ENCODE data around the gene ZNF598.

The ZNF598 gene

DNA sequence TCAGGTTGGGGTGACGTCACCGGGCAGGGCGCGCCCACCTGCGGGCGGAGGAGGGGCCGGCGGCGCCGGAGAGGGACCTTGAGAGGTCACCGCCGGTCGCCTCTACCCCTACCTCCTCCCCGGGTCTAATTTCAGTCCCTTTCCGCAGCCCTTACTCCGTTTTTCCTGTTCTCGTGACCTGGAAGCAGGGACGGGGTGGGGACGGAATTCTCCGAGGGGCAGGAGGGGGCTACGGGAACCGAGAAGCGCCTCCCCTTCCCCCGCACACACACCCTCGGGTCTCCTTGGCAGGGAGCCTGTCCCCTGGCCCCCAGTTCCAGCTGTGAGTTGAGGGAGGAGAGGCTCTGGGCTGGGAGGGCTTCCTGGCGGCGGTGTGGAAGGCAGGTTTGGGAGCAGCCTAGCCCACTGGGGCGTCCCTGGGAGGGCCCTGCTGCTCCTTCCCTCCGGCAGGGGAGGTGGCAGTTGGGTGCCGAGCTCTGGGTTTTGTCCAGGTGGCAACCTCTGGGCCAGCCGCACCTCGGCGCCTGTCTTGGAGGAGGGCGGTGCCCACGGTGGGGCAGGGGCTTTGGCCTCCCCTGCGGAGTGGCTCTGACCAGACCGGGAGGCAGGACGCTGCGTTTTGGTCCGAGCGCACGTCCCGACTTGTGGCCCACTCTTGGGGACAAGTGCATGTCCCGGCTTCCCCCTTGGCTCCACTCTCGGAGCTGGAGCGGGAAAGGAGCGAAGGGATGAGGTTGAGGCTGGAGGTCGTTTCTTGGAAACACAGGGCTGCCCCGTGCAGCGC, 19.1 kb downstream of the ZNF598 start:
- DNase-seq (ENCODE audit: low read depth) = no peak

DNA sequence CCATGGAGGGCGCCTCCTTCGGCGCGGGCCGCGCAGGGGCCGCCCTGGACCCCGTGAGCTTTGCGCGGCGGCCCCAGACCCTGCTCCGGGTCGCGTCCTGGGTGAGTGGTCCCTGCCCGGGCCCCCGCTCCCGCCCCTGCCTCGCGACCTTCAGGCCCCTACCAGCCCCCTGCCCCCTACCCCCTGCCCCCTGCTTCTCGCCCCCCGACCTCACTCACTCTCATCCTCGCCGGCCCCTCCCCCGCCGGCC, 19.6 kb downstream of the ZNF598 start:
- no peak for DNase-seq (ENCODE audit: low read depth)

DNA sequence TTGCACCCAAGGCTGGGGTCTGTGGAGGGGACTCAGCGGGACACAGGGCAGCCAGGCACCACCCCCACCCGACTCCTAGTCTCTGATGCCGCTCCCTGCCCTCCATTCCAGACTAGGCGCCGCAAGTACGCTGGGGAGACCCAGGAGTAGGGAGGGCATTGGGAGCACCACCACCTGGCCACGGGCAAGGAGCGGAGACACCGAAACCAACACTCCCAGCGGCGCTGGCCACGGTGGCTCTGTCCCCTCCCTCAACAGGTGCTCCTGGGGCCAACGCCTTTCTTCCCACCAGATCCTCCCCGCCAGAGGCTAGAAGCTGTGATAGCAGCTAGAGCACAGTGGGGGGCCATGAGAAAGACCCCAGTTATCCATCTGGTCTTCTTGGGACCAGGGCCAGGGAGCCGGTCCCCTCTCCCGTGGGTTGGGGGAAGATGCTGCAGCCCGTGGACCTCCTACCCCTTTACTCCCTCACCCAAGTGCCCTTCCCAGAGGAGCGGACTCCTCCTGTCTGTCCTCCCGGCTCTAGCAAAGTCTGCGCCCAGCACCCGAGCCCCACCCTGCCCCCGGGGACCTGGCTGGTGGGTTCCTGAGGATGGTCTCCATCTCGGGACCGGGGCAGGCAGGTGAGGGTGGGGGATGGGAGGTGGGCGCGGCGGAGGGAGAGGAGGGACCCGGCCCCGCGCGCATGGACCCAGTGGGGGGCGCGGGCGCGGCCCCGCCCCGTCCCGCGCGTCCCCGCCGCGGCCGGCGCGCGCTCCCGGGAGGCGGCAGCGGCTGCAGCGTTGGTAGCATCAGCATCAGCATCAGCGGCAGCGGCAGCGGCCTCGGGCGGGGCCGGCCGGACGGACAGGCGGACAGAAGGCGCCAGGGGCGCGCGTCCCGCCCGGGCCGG, 20.2 kb downstream of the ZNF598 start, which contains the start of gene SYNGR3:
TSS of gene SYNGR3 (plus strand) at position 762 of the 892 bp plus-strand sequence. CDS start 133 bp downstream, outside the sequence.
- no peak for DNase-seq (ENCODE audit: low read depth)

DNA sequence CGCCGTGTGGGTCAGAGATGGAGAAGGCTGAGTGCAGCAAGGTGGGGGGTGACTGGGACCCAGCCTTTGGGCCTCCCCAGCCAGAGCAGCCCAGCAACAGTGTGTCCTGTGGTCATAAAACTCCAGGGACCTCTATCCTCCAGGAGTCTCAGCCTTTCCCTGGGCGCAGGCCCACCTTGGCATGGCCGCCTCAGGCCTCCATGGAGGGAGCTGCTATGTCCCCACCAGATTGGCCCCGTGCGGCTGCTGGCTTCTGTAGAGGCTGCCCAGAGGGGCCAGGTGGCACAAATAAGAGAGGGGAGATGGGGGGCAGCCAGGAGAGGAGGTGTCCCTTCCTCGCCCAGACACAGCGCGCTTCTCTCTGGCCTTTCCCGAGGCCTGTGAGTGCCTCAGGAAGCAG, 22.4 kb downstream of the ZNF598 start:
- no peak for DNase-seq (ENCODE audit: low read depth)

DNA sequence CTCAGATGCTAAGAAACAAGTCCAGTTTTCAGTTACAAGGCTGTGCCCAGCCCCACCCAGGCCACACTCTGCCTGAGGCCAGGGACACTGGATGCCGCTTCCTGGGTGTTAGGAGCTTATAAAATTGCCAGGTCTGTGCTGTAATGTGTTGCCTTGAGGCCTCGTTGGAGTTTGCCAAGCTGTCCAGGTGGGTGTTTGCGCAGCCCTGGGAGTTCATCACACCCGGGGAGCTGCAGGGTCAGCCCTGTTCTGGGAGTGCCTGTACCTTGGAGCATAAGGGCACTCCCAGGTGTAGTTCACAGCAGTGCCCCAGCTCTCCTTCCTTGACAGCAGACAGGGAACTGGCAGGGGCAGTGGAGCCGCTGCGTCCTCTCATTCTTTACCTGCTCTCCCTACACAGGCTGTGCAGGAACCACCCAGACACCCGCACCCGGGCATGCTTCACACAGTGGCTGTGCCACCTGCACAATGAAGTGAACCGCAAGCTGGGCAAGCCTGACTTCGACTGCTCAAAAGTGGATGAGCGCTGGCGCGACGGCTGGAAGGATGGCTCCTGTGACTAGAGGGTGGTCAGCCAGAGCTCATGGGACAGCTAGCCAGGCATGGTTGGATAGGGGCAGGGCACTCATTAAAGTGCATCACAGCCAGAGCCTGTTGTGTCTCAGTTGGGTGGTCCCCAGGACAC, 24.0 kb downstream of the ZNF598 start:
- no peak for DNase-seq (ENCODE audit: low read depth)

DNA sequence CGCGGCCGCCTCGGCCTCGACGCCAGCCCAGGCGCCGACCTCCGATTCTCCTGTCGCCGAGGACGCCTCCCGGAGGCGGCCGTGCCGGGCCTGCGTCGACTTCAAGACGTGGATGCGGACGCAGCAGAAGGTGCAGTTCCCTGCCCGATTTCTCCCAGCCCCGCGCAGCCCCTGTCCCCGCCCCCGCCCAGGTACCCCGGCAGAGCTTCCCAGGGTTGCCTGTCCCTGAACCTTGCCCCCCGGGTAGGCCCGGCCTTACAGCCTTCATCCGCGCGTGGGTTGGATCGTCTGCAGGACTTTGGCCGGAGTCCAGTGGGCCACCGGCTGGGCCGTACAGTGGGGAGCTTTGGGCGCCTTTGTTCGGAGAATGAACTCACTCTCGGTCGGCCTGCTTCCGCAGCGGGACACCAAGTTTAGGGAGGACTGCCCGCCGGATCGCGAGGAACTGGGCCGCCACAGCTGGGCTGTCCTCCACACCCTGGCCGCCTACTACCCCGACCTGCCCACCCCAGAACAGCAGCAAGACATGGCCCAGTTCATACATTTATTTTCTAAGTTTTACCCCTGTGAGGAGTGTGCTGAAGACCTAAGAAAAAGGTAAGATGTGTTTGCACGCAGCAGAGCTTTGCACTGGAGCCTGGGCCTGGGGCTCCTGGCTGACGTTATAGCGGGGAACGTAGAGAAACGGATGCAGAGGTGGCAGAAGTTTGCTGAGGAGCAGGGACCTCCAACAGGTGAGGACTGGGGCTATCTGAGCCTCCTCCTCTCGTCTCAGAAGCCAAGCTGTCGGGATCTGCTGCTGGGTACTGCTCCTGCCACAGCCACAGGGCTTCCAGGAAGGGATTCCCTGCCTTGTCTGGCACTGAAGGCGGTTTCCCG, 25.0 kb downstream of the ZNF598 start:
- DNase-seq (ENCODE audit: low read depth) = no peak

DNA sequence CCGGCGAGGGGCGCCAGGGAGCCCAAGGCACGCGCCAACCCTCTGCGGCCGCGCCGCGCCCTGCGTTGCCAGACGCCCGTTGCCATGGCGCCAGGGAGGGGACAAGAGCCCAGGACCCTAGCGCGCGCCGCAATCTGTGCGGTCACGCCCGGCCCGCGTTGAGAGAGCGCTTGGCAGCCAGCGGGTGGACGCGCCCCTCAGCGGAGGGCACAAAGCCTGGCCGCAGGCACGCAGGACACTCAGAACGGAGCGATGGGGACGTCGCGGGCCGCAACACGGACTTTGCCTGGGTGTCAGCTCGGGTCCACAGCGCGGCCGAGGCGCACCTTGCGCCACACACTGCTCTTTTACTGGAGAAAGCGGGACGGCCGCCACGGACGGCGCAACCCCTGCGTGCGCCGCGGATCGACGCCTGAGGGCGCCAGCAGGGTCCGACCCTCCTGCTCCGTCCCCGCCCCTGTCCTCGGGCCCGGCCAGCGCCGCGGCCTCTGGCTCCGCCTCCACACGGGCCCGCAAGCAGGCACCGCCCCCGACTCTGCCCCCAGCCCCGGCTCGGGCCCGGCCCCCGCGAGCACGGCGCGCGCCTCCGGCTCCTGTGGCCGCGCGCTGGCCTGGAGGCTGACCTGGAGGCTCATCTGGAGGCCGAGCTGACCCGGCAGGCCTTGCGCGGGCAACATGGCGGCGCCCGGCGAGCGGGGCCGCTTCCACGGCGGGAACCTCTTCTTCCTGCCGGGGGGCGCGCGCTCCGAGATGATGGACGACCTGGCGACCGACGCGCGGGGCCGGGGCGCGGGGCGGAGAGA, 25.9 kb downstream of the ZNF598 start, which contains the start of gene GFER:
TSS of gene GFER (plus strand) at position 650 of the 803 bp plus-strand sequence. CDS start at position 676, 26 bp downstream.
- no peak for DNase-seq (ENCODE audit: low read depth)

DNA sequence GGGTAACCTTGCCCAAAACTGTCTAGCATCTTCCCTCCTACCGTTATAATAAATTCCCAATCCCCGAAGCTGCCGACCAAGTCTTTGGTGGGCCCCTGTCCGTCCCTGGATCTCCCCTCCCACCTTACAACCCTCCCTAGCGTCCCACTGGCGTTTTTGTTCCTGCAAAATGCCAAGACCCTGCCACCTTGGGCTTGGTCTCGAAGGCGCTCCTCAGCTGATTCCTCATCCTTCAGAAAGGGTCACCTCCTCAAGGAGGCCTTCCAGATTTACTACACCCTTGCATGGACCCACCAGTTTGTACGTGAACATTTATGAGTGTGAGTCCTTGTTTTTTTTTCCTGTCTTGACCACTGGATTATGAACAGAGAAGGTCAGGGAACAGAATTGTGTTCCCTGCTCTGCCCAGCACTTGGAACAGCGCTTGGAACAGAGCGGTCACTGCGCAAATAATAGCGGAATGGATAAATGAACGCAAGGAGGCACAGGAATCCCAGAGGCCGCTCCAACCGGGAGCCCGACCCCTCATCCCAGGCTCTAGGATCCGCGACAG, 26.6 kb downstream of the ZNF598 start:
- no peak for DNase-seq (ENCODE audit: low read depth)

DNA sequence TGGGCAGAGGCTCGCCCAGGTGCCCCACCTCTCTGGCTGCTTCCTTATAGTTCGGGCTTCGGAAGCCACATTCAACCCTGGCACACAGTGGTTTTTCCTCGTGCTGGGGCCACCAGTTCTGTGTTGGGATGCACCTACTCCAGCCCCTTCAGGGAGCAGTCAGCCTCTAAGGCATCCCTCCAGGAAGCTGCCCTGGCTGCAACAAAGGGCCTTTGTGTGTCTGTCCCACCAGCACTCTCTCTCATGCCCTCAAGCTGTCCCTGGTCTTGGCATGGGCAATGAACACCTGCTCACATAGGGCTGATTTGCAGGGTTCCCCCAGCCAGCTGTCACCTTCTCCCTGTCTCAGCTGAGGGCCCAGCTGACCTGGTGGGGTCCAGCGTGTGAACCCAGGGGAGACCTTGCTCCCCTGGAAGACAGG, 27.6 kb downstream of the ZNF598 start:
- DNase-seq (ENCODE audit: low read depth) = no peak

DNA sequence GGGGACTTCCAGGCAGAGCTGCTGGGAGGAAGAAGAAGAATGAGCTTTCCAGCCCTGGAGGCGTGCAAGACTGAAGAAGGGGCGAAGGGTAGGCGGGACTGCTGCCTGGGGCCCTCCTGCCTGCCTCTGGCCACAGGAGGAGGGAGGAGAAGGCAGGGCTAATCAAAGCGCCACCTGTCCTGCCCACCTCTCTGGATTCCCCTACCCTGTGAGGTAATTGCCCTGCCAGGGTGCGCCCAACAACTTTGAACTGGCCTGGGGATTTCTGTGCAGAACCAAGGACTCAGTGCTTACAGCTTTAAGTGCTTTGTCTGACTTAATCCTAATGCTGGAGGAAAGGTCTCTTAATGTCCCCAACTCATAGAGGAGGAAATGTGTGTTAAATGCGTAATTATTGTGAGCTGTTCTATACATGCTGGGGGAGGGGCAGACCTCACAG, 28.2 kb downstream of the ZNF598 start, which contains the start of gene NOXO1:
TSS of gene NOXO1 (minus strand) at position 72 of the 439 bp plus-strand sequence. CDS start 290 bp downstream, outside the sequence.
- no peak for DNase-seq (ENCODE audit: low read depth)

DNA sequence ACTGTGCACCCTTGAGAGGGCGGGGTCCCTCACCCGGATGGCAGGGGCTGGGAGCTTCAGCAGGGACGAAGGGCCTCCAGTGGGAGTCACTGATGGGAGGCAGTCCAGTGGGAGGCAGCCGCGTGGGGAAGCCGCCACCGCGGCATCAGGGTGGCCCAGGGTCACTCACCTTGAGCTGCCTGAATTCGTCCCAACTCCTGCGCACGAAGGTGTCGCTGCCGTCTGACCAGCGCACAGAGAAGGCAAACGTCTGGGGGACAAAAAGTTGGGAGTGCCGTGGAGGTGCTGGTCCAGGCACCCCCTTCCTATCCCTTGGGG, 28.9 kb downstream of the ZNF598 start:
- DNase-seq (ENCODE audit: low read depth) = no peak

DNA sequence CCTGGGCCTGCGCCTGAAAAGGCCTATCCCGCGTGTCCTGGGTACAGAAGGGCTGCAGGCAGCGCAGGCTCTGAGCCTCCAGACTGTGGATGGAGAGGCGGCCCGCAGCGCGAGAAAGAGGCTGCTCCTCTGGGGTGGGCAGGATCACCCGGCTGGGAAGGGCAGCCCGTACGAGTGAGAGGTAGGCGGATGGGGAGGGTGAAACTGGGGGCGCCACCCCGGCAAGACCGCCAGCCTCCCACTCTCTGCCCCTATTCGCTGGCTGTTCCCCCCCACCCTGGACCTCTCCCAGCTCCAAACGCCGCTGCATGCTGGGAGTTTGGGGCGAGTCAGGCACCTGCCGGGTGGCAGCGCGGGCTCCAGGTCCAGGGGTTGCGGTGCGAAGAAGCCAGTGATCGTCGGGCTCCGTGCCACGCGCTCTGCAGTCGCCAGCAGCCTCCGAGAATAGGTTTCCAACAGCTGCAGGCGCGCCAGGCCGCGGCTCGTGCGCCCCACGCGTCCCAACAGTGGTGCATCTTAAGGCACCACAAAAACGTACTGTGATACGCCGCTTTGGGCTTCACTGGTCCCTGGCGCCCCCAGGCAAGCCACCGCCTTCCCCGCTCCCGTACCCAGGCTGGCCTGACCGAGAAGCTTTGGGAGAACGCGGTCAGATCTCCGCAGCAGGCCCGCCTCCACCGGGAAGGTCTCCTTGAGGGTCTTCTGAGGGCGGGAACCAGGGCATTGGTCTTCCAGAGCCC, 29.4 kb downstream of the ZNF598 start:
- no peak for DNase-seq (ENCODE audit: low read depth)

DNA sequence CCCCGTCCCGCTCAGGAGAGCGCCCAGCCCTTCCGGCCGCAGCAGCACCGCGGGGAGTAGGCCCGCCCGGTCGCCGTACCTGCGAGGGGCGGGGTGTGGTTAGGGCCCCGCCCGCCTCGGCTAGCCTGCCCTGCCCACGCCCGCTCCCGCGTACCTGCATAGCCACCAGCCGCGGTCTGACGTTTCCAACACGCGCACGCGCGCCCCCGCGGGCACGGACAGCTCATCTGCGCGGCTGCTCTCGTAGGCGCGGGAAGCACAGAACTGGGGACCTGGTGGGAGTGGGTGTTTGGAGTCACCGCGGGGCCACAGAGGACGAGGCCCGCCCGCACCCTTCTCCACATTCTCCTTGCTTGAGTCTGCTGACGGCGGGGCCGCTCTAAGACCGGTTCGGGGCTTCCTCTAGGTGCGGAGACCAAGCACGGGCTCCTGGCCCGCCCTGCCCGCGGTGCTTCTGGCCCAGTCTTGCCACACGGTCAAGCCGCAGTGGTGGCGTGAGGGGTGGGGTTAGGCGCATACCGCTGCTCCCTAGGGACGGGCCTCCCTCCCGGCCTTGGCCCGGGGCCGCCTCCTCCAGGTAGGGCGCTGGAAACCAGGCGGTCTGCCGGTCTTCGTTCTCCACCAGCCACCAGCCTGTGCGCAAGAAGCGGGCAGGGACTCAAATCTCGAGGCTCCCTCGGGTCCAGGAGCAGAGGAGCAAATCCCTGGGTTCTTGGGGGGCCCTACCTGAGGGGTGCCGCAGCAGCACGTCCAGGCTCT, 30.2 kb downstream of the ZNF598 start:
- DNase-seq (ENCODE audit: low read depth) = no peak

DNA sequence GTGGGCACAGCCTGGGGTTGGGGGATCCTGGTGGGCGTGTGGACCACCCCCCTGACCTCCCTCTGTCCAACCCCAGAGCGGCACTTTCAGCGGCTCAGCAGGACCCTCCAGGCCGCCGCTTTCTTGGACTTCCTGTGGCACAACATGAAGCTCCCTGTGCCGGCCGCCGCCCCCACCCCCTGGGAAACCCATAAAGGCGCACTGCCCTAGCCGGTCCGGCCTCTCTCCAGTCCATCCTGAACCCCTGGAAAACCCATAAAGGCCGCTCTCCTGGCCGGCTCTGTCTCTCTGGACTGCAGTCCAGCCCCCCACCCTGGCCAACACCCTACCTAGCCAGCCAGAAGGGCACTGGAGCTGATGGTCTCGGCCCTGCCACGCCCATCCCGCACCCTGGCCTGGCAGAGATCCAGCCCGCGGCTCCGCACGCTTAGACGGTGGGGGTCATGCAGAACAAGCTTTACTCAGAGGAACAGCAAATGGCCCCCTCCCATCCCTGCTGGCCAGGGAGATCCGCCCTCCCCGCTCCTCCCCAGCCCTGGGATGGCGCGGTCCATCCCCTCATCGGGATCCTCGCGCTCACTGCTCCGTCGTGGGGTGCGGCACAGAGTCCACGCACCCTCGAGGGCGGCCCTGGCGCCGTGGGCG, 31.0 kb downstream of the ZNF598 start:
- DNase-seq (ENCODE audit: low read depth) = no peak

DNA sequence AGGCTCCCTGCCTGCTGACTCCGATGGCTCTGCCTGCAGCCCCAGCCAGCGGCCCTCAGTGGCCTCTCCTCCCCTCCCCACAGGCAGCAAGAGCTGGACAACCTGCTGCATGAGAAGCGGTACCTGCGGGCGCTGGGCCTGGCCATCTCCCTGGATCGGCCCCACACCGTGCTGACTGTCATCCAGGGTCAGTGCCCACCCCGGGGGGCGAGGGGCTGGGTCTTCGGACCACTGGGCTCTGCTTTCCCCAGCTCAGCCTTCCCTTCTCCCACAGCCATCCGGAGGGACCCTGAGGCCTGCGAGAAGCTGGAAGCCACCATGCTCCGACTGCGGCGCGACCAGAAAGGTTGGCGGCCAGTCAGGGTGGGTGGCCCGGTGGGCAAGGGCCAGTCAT, 31.7 kb downstream of the ZNF598 start:
- no peak for DNase-seq (ENCODE audit: low read depth)

DNA sequence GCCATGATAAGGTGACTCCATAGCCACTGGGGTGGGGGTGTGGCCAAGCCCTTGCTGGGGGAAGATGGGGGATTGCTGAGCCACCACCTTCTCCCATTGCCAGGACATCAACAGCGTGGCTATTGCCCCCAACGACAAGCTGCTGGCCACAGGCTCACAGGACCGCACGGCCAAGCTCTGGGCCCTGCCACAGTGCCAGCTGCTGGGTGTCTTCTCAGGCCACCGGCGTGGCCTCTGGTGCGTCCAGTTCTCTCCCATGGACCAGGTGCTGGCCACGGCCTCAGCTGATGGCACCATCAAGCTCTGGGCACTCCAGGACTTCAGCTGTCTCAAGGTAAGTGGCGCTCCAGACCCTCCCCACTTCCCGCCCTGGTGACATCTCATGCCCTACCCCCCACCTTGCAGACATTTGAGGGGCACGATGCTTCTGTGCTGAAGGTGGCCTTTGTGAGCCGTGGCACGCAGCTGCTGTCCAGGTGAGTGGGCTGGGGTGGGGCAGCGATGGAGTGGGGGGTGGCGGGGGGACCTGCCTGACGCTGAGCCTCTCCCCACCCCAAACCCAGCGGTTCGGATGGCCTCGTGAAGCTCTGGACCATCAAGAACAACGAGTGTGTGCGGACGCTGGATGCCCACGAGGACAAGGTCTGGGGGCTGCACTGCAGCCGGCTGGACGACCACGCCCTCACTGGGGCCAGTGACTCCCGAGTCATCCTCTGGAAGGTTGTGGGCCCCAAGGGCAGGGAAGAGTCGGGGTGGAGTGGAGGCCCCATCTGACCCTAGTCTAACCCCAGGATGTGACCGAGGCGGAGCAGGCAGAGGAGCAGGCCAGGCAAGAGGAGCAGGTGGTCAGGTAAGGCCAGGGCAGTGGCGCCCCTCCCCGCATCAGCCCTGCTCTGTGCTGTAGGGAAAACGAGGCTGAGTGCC, 32.4 kb downstream of the ZNF598 start:
- no peak for DNase-seq (ENCODE audit: low read depth)

DNA sequence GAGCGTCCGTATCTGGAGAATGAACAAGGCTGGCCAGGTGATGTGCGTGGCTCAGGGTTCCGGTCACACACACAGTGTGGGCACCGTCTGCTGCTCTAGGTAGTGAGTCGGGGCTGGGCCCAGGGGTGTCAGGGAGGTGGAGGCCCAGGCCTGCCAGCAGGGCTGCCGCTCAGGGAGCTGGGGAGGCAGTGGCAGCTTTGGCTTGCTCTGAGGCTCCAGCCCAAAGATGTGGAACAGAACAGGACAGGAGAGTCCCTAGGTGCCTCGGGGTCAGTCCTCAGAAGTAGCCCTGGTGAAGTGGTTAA, 33.5 kb downstream of the ZNF598 start:
- no peak for DNase-seq (ENCODE audit: low read depth)

All from stimulated activated CD8-positive, alpha-beta memory T cell treated with anti-CD3 and anti-CD28 coated beads, Interleukin-15, amount 100 ng/mL, for 1 hour (primary cell).